K562 (cell line): Measurements from ENCODE around the gene TMEM131. TPM values are rescaled to one million over a fixed set of nuclear protein-coding genes. Genes with fewer than 3 reads are reported as not detected.

Source experiments
- ATAC-seq: fragments of 200-7000 bp; cut with Tn5 transposase; 3 replicates; pipeline ENCODE4 v1.9.1; 2020; ENCODE audit warnings: moderate library complexity
- BruUV-seq: library from RNA; stranded (reverse); fragments of 400-500 nt; replicated peaks from 2 replicates; lab custom pipeline; 2021; lab: Mats Ljungman, UMichigan
- CTCF ChIA-PET: fragments of 300-600 bp; formaldehyde crosslinking; extraction: SDS; loops from one replicate; lab custom pipeline; 2021; ENCODE audit warnings: low intra/inter-chr PET ratio; lab: Yijun Ruan, JAX
- POLR2A ChIA-PET: fragments of 300-600, 350-650 bp; sonication (Branson Sonifier 250); formaldehyde crosslinking; extraction: SDS; loops from one replicate; lab custom pipeline; 2021; ENCODE audit warnings: antibody characterized with exemption, inconsistent platforms; lab: Yijun Ruan, JAX
- DNase-seq, 4 experiments: peaks; one replicate each; pipeline versions ENCODE4 v3.0.0 to v3.0.0-alpha.2; 2011 to 2018; ENCODE audit warnings: low spot score in 3 of 4, mixed read lengths in 3 of 4; ENCODE audit errors: extremely low read depth in 1 of 4
- FAIRE-seq: peaks from 2 replicates; lab custom pipeline; 2011; peaks lifted over from hg19 to GRCh38; lab: Jason Lieb, UNC
- H2AFZ ChIP-seq: 2 replicates; pipeline ENCODE4 v1.6.0; 2011; ENCODE audit warnings: low read depth, low read length, control low read depth, inconsistent platforms
- H3K27ac ChIP-seq: fragments of 200-600 bp; 3 replicates; pipeline ENCODE4 v1.8.0; 2011; ENCODE audit warnings: low read depth, mild to moderate bottlenecking, control low read depth, inconsistent platforms, low read length, moderate library complexity, mixed read lengths; ENCODE audit errors: extremely low read depth
- H3K27me3 ChIP-seq, 2 experiments: fragments of 300-600 bp in 1 of 2; 2 replicates in 1 of 2; 3 replicates in 1 of 2; pipeline versions ENCODE4 v1.6.0 to v1.8.0; 2011; ENCODE audit warnings: inconsistent platforms in 2 of 2, low read length in 2 of 2, mild to moderate bottlenecking in 1 of 2, mixed read lengths in 1 of 2, moderate library complexity in 1 of 2; ENCODE audit not compliant: control insufficient read depth in 2 of 2, insufficient read depth in 2 of 2
- H3K36me3 ChIP-seq: fragments of 300-600 bp; 3 replicates; pipeline ENCODE4 v1.8.0; 2011; ENCODE audit warnings: mild to moderate bottlenecking, low read length, inconsistent platforms; ENCODE audit not compliant: control insufficient read depth, insufficient read depth
- H3K4me1 ChIP-seq, 2 experiments: fragments of 200-600 bp in 1 of 2; replicated peaks in 1 of 2; 2 replicates in 1 of 2; 3 replicates in 1 of 2; pipeline versions ENCODE4 v1.5.1 to v1.8.0; 2011; ENCODE audit warnings: inconsistent platforms in 2 of 2, low read length in 2 of 2, mild to moderate bottlenecking in 1 of 2, mixed read lengths in 1 of 2, moderate library complexity in 1 of 2; ENCODE audit not compliant: control insufficient read depth in 2 of 2, insufficient read depth in 2 of 2
- H3K4me2 ChIP-seq: 2 replicates; pipeline ENCODE4 v1.6.1; 2011; ENCODE audit warnings: low read length, control low read depth, inconsistent platforms, mixed read lengths; ENCODE audit not compliant: insufficient read depth
- H3K4me3 ChIP-seq: fragments of 200-600 bp; sonication (generic), shearing (Covaris generic); 2 replicates; pipeline ENCODE4 v1.5.1; 2016; ENCODE audit warnings: control low read depth, inconsistent platforms
- H3K79me2 ChIP-seq: fragments of 200-600 bp; 3 replicates; pipeline ENCODE4 v1.8.0; 2011; ENCODE audit warnings: low read length, inconsistent platforms; ENCODE audit not compliant: control insufficient read depth, insufficient read depth
- H3K9ac ChIP-seq, 2 experiments: 2 replicates each; pipeline versions ENCODE4 v1.6.0 to v1.6.1; 2011; ENCODE audit warnings: low read depth in 2 of 2, low read length in 2 of 2, control low read depth in 1 of 2, inconsistent platforms in 1 of 2, mild to moderate bottlenecking in 1 of 2, mixed read lengths in 1 of 2; ENCODE audit not compliant: insufficient read depth in 1 of 2
- H3K9me1 ChIP-seq: one replicate; pipeline ENCODE4 v1.6.0; 2011; ENCODE audit warnings: inconsistent platforms, mild to moderate bottlenecking, low read length, moderate library complexity; ENCODE audit not compliant: control insufficient read depth, insufficient read depth
- H3K9me3 ChIP-seq: replicated peaks from 2 replicates; pipeline ENCODE4 v1.5.1; 2011; ENCODE audit warnings: low read depth, low read length, inconsistent platforms; ENCODE audit not compliant: control insufficient read depth, insufficient read depth
- H4K20me1 ChIP-seq: replicated peaks from 2 replicates; pipeline ENCODE4 v1.6.1; 2011; ENCODE audit warnings: low read length, inconsistent platforms, mixed read lengths; ENCODE audit not compliant: control insufficient read depth, insufficient read depth
- RBM22 ChIP-seq: fragments of 200-400 bp; formaldehyde crosslinking; IDR thresholded peaks from 2 replicates; pipeline ENCODE4 v1.6.1; 2018; ENCODE audit warnings: low read length, low read depth; ENCODE audit not compliant: poor library complexity, severe bottlenecking
- TBL1XR1 ChIP-seq, 2 experiments: IDR thresholded peaks; 2 replicates each; pipeline ENCODE4 v1.6.1; 2012; ENCODE audit warnings: improper control_type of control experiment in 2 of 2, low read length in 2 of 2, mild to moderate bottlenecking in 1 of 2
- WGBS: fragments of 100-300 bp; shearing (Covaris generic); methylation state at CpG from one replicate; pipeline ENCODE4 v1.1.6; 2016; ENCODE audit warnings: low coverage, mixed read lengths; ENCODE audit not compliant: insufficient coverage; ENCODE audit errors: missing lambda C conversion rate; 5-methylcytosine and 5-hydroxymethylcytosine counted together
- in situ Hi-C: fragments of 300-500 bp; cut with MboI; formaldehyde crosslinking; loops from 4 replicates; pipeline ENCODE4 v1.15.0; 2018; ENCODE audit warnings: inconsistent platforms, mixed read lengths
- intact Hi-C: fragments of 100-400 bp; cut with micrococcal nuclease; formaldehyde crosslinking; loops from 2 replicates; pipeline ENCODE4 v1.14.2; 2022
- polyA plus RNA-seq, 8 experiments: library from polyadenylated mRNA; depleted of rRNA in 4 of 8; stranded (reverse) in 5 of 8; unstranded in 3 of 8; fragments of >200 nt; fragmentation: Nextera tagmentation in 2 of 8; fragmentation: Illumina TruSeq in 1 of 8; extraction: Ambion mirVana in 2 of 8; extraction: Trizol in 1 of 8; gene quantifications; 2 replicates each; pipeline versions ENCODE4 v1.2.1 to v1.2.3, GENCODE V29; 2011 to 2014; ENCODE audit warnings: inconsistent platforms in 1 of 8, missing spikeins in 1 of 8
- total RNA-seq, 7 experiments: library from RNA; depleted of rRNA in 6 of 7; stranded (reverse); fragments of >200 nt in 6 of 7; fragmentation: Illumina TruSeq in 2 of 7; extraction: Trizol in 2 of 7; gene quantifications; 2 replicates each; pipeline versions ENCODE4 v1.2.1 to v1.2.3, GENCODE V29; 2011 to 2021; ENCODE audit warnings: low replicate concordance in 1 of 7
- TF ChIP-seq, protein P1 (sequence below), 2 experiments: fragments of 450-650 bp; conservative IDR thresholded peaks; 2 replicates each; pipeline ENCODE4 v1.6.1; 2017; ENCODE audit warnings: mild to moderate bottlenecking in 2 of 2, moderate library complexity in 2 of 2

Gene TMEM131
- total and polyA plus RNA-seq, 9 of the 15 experiments (the other 6 are each of a cell fraction or from before 2014, with no cell fraction given) = 2.5 to 21.1 (median 12.4) TPM

DNA sequence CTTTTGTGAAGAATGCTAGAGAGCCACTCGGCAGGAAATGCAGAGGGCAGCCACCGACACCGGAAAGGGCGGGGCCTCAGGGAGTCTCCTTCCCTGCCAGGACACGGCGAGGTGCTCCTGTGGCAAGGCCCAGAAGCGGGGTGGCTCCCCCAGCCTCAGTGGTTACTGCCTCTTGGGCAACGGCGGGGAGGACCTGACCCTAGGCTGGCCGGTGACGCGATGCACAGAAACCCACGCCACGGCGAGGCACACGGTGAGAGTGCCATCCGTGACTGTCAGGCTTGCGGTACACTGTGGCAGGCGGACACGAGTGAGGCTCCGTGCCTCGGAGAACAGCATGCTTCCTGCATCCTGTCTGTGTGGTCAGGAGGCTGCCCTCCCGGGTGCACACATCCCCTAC, 234.6 kb downstream of the TMEM131 start:
- H3K4me1 ChIP-seq = peaks cover 0 to 4% of the 10 kb centered on the region in 2 experiments; a peak in 1 of 5 replicates
- no peak overlapping the region for H3K9ac ChIP-seq
- intact Hi-C loops (no loop called here), in situ Hi-C loops (no loop called here)
- H3K27me3 ChIP-seq = no peaks in the 10 kb centered on the region
- H3K79me2 ChIP-seq = no peaks in the 10 kb centered on the region
- H3K36me3 ChIP-seq = peaks cover 69% of the 10 kb centered on the region; the same call in 2 of the 3 replicates
- DNase-seq (no peak), FAIRE-seq (no peak), ATAC-seq (no peak)
- no TSS peak for BruUV-seq
- TF ChIP-seq RBM22 = peak; percentile 59
- no peak for TF ChIP-seq TBL1XR1 (IDR thresholded peaks at IDR 0.05; ENCODE audit: low read length in 2 of 2)
- TF ChIP-seq, protein P1, sequence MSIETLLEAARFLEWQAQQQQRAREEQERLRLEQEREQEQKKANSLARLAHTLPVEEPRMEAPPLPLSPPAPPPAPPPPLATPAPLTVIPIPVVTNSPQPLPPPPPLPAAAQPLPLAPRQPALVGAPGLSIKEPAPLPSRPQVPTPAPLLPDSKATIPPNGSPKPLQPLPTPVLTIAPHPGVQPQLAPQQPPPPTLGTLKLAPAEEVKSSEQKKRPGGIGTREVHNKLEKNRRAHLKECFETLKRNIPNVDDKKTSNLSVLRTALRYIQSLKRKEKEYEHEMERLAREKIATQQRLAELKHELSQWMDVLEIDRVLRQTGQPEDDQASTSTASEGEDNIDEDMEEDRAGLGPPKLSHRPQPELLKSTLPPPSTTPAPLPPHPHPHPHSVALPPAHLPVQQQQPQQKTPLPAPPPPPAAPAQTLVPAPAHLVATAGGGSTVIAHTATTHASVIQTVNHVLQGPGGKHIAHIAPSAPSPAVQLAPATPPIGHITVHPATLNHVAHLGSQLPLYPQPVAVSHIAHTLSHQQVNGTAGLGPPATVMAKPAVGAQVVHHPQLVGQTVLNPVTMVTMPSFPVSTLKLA (conservative IDR thresholded peaks at IDR 0.05) = no peak
- no peak overlapping the region for H3K4me2 ChIP-seq
- POLR2A ChIA-PET = no interaction called here
- 89% methylated on average over 20 of the region's 23 CpGs for WGBS
- H3K27ac ChIP-seq = no peak overlapping the region
- no peaks in the 10 kb centered on the region for H3K9me1 ChIP-seq
- no peak overlapping the region for H2AFZ ChIP-seq
- CTCF ChIA-PET = no interaction called here
- H4K20me1 ChIP-seq = no peaks in the 10 kb centered on the region
- no peak overlapping the region for H3K4me3 ChIP-seq
- no peaks in the 10 kb centered on the region for H3K9me3 ChIP-seq
